DOHH2 (cell line): ENCODE results near the gene ACER3.
"Not testable (repeated sequence)": the region's sequence is repeated elsewhere in the genome, so short reads cannot be mapped to it uniquely, and the experiment has no call there.

Experiments used
- EZH2phosphoT487 ChIP-seq: fragments of 200-600 bp; sonication (generic); IDR thresholded peaks from 2 replicates; pipeline ENCODE4 v1.6.1; 2017; ENCODE audit warnings: borderline replicate concordance, mild to moderate bottlenecking, antibody characterized with exemption, low read length, moderate library complexity, mixed read lengths
- TF ChIP-seq, protein P1 (sequence below): fragments of 200-600 bp; sonication (generic); IDR thresholded peaks from one replicate; pipeline ENCODE4 v1.5.1; 2014; ENCODE audit warnings: antibody characterized with exemption, mild to moderate bottlenecking, low read depth, low read length; ENCODE audit not compliant: poor library complexity, severe bottlenecking

- TF ChIP-seq, protein P1, sequence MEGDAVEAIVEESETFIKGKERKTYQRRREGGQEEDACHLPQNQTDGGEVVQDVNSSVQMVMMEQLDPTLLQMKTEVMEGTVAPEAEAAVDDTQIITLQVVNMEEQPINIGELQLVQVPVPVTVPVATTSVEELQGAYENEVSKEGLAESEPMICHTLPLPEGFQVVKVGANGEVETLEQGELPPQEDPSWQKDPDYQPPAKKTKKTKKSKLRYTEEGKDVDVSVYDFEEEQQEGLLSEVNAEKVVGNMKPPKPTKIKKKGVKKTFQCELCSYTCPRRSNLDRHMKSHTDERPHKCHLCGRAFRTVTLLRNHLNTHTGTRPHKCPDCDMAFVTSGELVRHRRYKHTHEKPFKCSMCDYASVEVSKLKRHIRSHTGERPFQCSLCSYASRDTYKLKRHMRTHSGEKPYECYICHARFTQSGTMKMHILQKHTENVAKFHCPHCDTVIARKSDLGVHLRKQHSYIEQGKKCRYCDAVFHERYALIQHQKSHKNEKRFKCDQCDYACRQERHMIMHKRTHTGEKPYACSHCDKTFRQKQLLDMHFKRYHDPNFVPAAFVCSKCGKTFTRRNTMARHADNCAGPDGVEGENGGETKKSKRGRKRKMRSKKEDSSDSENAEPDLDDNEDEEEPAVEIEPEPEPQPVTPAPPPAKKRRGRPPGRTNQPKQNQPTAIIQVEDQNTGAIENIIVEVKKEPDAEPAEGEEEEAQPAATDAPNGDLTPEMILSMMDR = not testable (repeated sequence)
- TF ChIP-seq EZH2phosphoT487 = not testable (repeated sequence)
Measured at GRCh38 chr11:76963417-76964168, 102.9 kb downstream of the ACER3 start.
